Endothelial cell of umbilical vein (primary cell): ENCODE measurements around the gene STX12.
A peak's percentile ranks its signal among the peaks of the same experiment; 100 is the strongest.

Experiments
- CTCF ChIP-seq, 2 donors: IDR thresholded peaks; 1 replicate in 1 of 2; 2 replicates in 1 of 2; pipeline ENCODE4 v1.5.1; 2011; ENCODE audit warnings: low read length in 2 of 2, mild to moderate bottlenecking in 2 of 2, moderate library complexity in 2 of 2, control low read depth in 1 of 2, inconsistent platforms in 1 of 2, low read depth in 1 of 2; ENCODE audit not compliant: insufficient read depth in 1 of 2; ENCODE audit errors: extremely low read depth in 1 of 2
- EZH2 ChIP-seq: IDR thresholded peaks from 2 replicates; pipeline ENCODE4 v1.6.1; 2012; ENCODE audit warnings: borderline replicate concordance, low read depth, mild to moderate bottlenecking, moderate library complexity, low read length, inconsistent platforms; ENCODE audit not compliant: severe bottlenecking
- GATA2 ChIP-seq: IDR thresholded peaks from 2 replicates; pipeline ENCODE4 v1.7.0; 2011; ENCODE audit warnings: low read depth, mild to moderate bottlenecking, moderate library complexity, mixed read lengths, low read length; ENCODE audit not compliant: insufficient read length, insufficient read depth
- JUN ChIP-seq: IDR thresholded peaks from 2 replicates; pipeline ENCODE4 v1.6.1; 2011; ENCODE audit warnings: borderline replicate concordance, low read depth; ENCODE audit not compliant: insufficient read length, insufficient read depth
- MYC ChIP-seq: IDR thresholded peaks from one replicate; pipeline ENCODE4 v1.6.1; 2011; ENCODE audit warnings: mild to moderate bottlenecking, low read depth, low read length
- POLR2A ChIP-seq: IDR thresholded peaks from 2 replicates; pipeline ENCODE4 v1.6.1; 2012; ENCODE audit warnings: low read depth, mild to moderate bottlenecking, control low read depth, low read length
- POLR2AphosphoS5 ChIP-seq: IDR thresholded peaks from 2 replicates; pipeline ENCODE4 v1.6.1; 2012; ENCODE audit warnings: low read depth, mild to moderate bottlenecking, control low read depth, low read length, moderate library complexity; ENCODE audit not compliant: insufficient read depth
- TF ChIP-seq, protein P1 (sequence below): IDR thresholded peaks from 2 replicates; pipeline ENCODE4 v1.6.1; 2011; ENCODE audit not compliant: insufficient read depth, insufficient read length

- no peak for TF ChIP-seq JUN
- no peak for TF ChIP-seq MYC
- TF ChIP-seq POLR2A = peak; percentile 97
- TF ChIP-seq CTCF (IDR thresholded peaks at IDR 0.05; ENCODE audit: extremely low read depth in 1 of 2, insufficient read depth in 1 of 2, low read depth in 1 of 2, low read length in 2 of 2) = no peak
- peak; percentile 98 for TF ChIP-seq POLR2AphosphoS5
- TF ChIP-seq EZH2 = no peak
- no peak for TF ChIP-seq GATA2
- TF ChIP-seq, protein P1, sequence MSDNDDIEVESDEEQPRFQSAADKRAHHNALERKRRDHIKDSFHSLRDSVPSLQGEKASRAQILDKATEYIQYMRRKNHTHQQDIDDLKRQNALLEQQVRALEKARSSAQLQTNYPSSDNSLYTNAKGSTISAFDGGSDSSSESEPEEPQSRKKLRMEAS = peak; percentile 3
These were observed 57.8 kb downstream of the STX12 start, which contains the start of gene PPP1R8 for GRCh38 chr1:27830621-27831440.
